Neural cell (in vitro differentiated cells): ENCODE measurements around the gene OR14I1. TPM values are rescaled to one million over a fixed set of nuclear protein-coding genes. Genes with fewer than 3 reads are reported as not detected.

Experiments used
- H2AFZ ChIP-seq: fragments of 200-600, 300-800 bp; sonication (generic), shearing (Covaris generic); 2 replicates; pipeline ENCODE4 v1.6.0; 2014; ENCODE audit warnings: low read depth, mild to moderate bottlenecking, antibody characterized with exemption, low read length, moderate library complexity
- H3F3A ChIP-seq: fragments of 200-600 bp; shearing (Covaris generic); 2 replicates; pipeline ENCODE4 v1.6.1; 2016; ENCODE audit warnings: mild to moderate bottlenecking, moderate library complexity, mixed read lengths, antibody characterized with exemption, low read length; ENCODE audit not compliant: insufficient read depth, poor library complexity, severe bottlenecking
- H3K27ac ChIP-seq: fragments of 200-600, 300-800 bp; sonication (generic), shearing (Covaris generic); 2 replicates; pipeline ENCODE4 v1.5.1; 2014; ENCODE audit warnings: mild to moderate bottlenecking, low read length, moderate library complexity
- H3K27me3 ChIP-seq: fragments of 300-800, 200-600 bp; sonication (generic), shearing (Covaris generic); 2 replicates; pipeline ENCODE4 v1.6.0; 2014; ENCODE audit warnings: mild to moderate bottlenecking, low read depth, low read length, moderate library complexity; ENCODE audit not compliant: insufficient read depth
- H3K36me3 ChIP-seq: fragments of 300-800, 200-600 bp; sonication (generic), shearing (Covaris generic); 2 replicates; pipeline ENCODE4 v1.5.1; 2014; ENCODE audit warnings: mild to moderate bottlenecking, antibody characterized with exemption, low read length, moderate library complexity; ENCODE audit not compliant: insufficient read depth
- H3K4me2 ChIP-seq: fragments of 300-800, 200-600 bp; sonication (generic), shearing (Covaris generic); 2 replicates; pipeline ENCODE4 v1.6.0; 2014; ENCODE audit warnings: mild to moderate bottlenecking, low read length
- H3K4me3 ChIP-seq: fragments of 300-800, 200-600 bp; sonication (generic), shearing (Covaris generic); 2 replicates; pipeline ENCODE4 v1.5.1; 2014; ENCODE audit warnings: mild to moderate bottlenecking, low read length, moderate library complexity
- H3K79me2 ChIP-seq: fragments of 200-600 bp; shearing (Covaris generic); replicated peaks from 2 replicates; pipeline ENCODE4 v1.6.0; 2014; ENCODE audit warnings: mild to moderate bottlenecking, low read length, moderate library complexity; ENCODE audit not compliant: insufficient read depth
- H3K9ac ChIP-seq: fragments of 300-800, 200-600 bp; sonication (generic), shearing (Covaris generic); 2 replicates; pipeline ENCODE4 v1.6.1; 2016; ENCODE audit warnings: mild to moderate bottlenecking, low read length, mixed read lengths
- H3K9me2 ChIP-seq: fragments of 200-600 bp; shearing (Covaris generic); 2 replicates; pipeline ENCODE4 v1.6.1; 2016; ENCODE audit warnings: mild to moderate bottlenecking, low read length, mixed read lengths; ENCODE audit not compliant: insufficient read depth
- H3K9me3 ChIP-seq: fragments of 200-600, 300-800 bp; sonication (generic), shearing (Covaris generic); 2 replicates; pipeline ENCODE4 v1.6.1; 2016; ENCODE audit warnings: mild to moderate bottlenecking, mixed run types, low read length, moderate library complexity, mixed read lengths
- H4K20me1 ChIP-seq: fragments of 200-600 bp; shearing (Covaris generic); 2 replicates; pipeline ENCODE4 v1.6.1; 2016; ENCODE audit warnings: mild to moderate bottlenecking, mixed run types; ENCODE audit not compliant: insufficient read depth
- CTCF ChIP-seq: fragments of 450-650 bp; IDR thresholded peaks from 2 replicates; pipeline ENCODE4 v1.5.1; 2014; ENCODE audit warnings: antibody characterized with exemption, mild to moderate bottlenecking, moderate library complexity; ENCODE audit not compliant: poor library complexity, severe bottlenecking
- EP300 ChIP-seq: fragments of 450-650 bp; conservative IDR thresholded peaks from 2 replicates; pipeline ENCODE4 v1.6.1; 2014; ENCODE audit warnings: antibody characterized with exemption, mild to moderate bottlenecking, moderate library complexity; ENCODE audit not compliant: poor library complexity, severe bottlenecking
- EZH2 ChIP-seq: fragments of 200-600, 300-800 bp; shearing (Covaris generic), sonication (generic); IDR thresholded peaks from 2 replicates; pipeline ENCODE4 v1.6.1; 2014; ENCODE audit warnings: antibody characterized with exemption, low read length, borderline replicate concordance, mild to moderate bottlenecking; ENCODE audit not compliant: insufficient read depth, poor library complexity, severe bottlenecking
- MXI1 ChIP-seq: fragments of 450-650 bp; conservative IDR thresholded peaks from 2 replicates; pipeline ENCODE4 v1.6.1; 2014; ENCODE audit warnings: antibody characterized with exemption, mild to moderate bottlenecking; ENCODE audit not compliant: poor library complexity, severe bottlenecking
- POLR2AphosphoS5 ChIP-seq: IDR thresholded peaks from 2 replicates; pipeline ENCODE4 v1.6.1; 2012
- RAD21 ChIP-seq: fragments of 450-650 bp; conservative IDR thresholded peaks from 2 replicates; pipeline ENCODE4 v1.6.1; 2014; ENCODE audit warnings: antibody characterized with exemption, mild to moderate bottlenecking, moderate library complexity
- REST ChIP-seq: IDR thresholded peaks from 2 replicates; pipeline ENCODE4 v1.6.1; 2012; ENCODE audit warnings: borderline replicate concordance
- SMC3 ChIP-seq: fragments of 450-650 bp; conservative IDR thresholded peaks from 2 replicates; pipeline ENCODE4 v1.6.1; 2014; ENCODE audit warnings: antibody characterized with exemption, mild to moderate bottlenecking, moderate library complexity; ENCODE audit not compliant: poor library complexity
- TAF1 ChIP-seq: IDR thresholded peaks from 2 replicates; pipeline ENCODE4 v1.6.1; 2012; ENCODE audit warnings: low read depth
- polyA minus RNA-seq: library from RNA; depleted of rRNA, polyadenylated mRNA; stranded (reverse); fragments of >200 nt; gene quantifications from 2 replicates; pipeline ENCODE4 v1.2.3, GENCODE V29; 2014
- polyA plus RNA-seq: library from polyadenylated mRNA; depleted of rRNA; stranded (reverse); fragments of >200 nt; gene quantifications from 2 replicates; pipeline ENCODE4 v1.2.3, GENCODE V29; 2014

The OR14I1 gene
- polyA plus RNA-seq (not detected in 2 replicates), polyA minus RNA-seq (not detected in 2 replicates)

- Histone ChIP-seq H3K9ac (no peak within 1 kb of the TSS), H3F3A (no peaks in the 10 kb centered on the region), H3K9me3 (no peaks in the 10 kb centered on the region), H4K20me1 (no peaks in the 10 kb centered on the region), H3K36me3 (no peaks in the 10 kb centered on the region), H3K27me3 (no peaks in the 10 kb centered on the region), H2AFZ (no peak within 1 kb of the TSS), H3K4me3 (no peak within 1 kb of the TSS), H3K9me2 (no peaks in the 10 kb centered on the region), H3K27ac (no peak within 1 kb of the TSS), H3K4me2 (no peak within 1 kb of the TSS), H3K79me2 (no peaks in the 10 kb centered on the region)
- TF ChIP-seq MXI1 = no peak
- no peak for TF ChIP-seq EP300
- TF ChIP-seq CTCF = no peak
- no peak for TF ChIP-seq POLR2AphosphoS5
- TF ChIP-seq REST = no peak
- TF ChIP-seq EZH2 = no peak
- TF ChIP-seq RAD21 = no peak
- TF ChIP-seq SMC3 = no peak
- TF ChIP-seq TAF1 = no peak
Measured at GRCh38 chr1:248702714-248703113, at the start of gene OR14I1. Gene OR14I1 (minus strand): TSS chr1:248702766.

DNA sequence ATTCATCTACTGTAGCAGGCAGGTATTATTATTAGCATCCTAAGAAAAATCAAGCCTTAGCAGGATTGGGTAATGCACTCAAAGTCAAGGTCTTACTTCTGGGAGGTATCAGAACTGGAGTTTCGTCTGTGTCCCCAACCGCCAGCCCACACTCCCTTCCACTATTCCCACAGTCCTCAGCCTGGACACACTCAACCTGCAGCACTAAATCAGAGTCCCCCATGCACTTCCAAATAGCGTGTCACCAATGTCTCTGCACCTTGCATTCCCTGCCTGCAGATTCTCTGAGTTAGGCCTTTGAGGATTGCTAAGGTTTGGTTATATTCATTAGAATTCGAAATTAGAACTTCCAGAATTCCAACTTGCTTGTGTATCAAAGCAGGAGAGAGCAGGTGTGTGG is 49.1 kb upstream of the OR14I1 start:
- Histone ChIP-seq H3K27ac (no peak overlapping the region), H3K36me3 (no peaks in the 10 kb centered on the region), H3K9ac (no peak overlapping the region), H3F3A (no peaks in the 10 kb centered on the region), H3K4me2 (no peak overlapping the region), H3K79me2 (no peaks in the 10 kb centered on the region), H3K4me3 (no peak overlapping the region), H3K9me3 (no peaks in the 10 kb centered on the region), H2AFZ (no peak overlapping the region), H3K9me2 (no peaks in the 10 kb centered on the region), H3K27me3 (no peaks in the 10 kb centered on the region), H4K20me1 (no peaks in the 10 kb centered on the region)
- TF ChIP-seq MXI1 (no peak), TAF1 (no peak), EZH2 (no peak), REST (no peak), CTCF (no peak), SMC3 (no peak)
